Measurements from ENCODE around the gene SH2B3.

Gene SH2B3

DNA sequence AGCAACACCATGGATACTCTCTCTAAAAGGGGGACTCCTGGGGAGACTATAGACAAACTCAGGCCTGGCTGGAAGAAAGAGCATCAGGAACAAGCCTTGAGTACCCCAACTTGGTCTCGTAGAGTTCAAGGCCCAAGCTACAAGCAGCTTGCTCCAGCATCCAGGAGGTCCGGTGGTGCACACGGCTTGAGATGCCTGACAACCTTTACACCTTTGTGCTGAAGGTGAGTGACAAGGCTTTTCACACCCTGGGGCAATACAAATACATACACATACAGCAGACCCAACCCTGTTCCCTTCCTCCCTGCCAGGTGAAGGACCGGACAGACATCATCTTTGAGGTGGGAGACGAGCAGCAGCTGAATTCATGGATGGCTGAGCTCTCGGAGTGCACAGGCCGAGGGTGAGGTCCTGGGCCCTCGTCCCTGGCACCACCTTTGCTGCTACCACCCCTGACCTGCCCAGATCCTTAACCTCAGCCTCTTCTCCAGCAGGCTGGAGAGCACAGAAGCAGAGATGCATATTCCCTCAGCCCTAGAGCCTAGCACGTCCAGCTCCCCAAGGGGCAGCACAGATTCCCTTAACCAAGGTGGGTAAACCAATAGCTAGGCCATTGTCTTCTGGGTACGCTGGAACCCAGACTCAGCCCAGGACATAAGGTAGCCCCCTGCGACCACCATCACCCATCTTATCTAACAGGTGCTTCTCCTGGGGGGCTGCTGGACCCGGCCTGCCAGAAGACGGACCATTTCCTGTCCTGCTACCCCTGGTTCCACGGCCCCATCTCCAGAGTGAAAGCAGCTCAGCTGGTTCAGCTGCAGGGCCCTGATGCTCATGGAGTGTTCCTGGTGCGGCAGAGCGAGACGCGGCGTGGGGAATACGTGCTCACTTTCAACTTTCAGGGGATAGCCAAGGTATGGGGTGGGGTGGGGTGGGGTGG is 41.2 kb downstream of the SH2B3 start:
- peaks cover 34% of the 10 kb centered on the region for H3K36me3 ChIP-seq (ENCODE audit: control insufficient read depth, insufficient read depth, low read length)
- peak overlapping the region; percentile 65 for H3K27ac ChIP-seq (ENCODE audit: low read depth, low read length)
- H3K4me1 ChIP-seq (ENCODE audit: control insufficient read depth, insufficient read depth, low read length) = peaks cover 21% of the 10 kb centered on the region
- no peaks in the 10 kb centered on the region for H3K27me3 ChIP-seq (ENCODE audit: control insufficient read depth, insufficient read depth, low read length)
- no peak overlapping the region for H3K9ac ChIP-seq (ENCODE audit: low read length)
- no peak overlapping the region for H3K4me3 ChIP-seq (ENCODE audit: low read length)

- no peaks in the 10 kb centered on the region for H3K27me3 ChIP-seq (ENCODE audit: control insufficient read depth, insufficient read depth, low read length)
- H3K27ac ChIP-seq (ENCODE audit: low read depth, low read length) = no peak overlapping the region
- H3K36me3 ChIP-seq (ENCODE audit: control insufficient read depth, insufficient read depth, low read length) = peaks cover 34% of the 10 kb centered on the region
- H3K4me1 ChIP-seq (ENCODE audit: control insufficient read depth, insufficient read depth, low read length) = peaks cover 21% of the 10 kb centered on the region
- H3K4me3 ChIP-seq (ENCODE audit: low read length) = no peak overlapping the region
- H3K9ac ChIP-seq (ENCODE audit: low read length) = no peak overlapping the region
Observed at GRCh38 chr12:111447571-111448265, 42.0 kb downstream of the SH2B3 start.

DNA sequence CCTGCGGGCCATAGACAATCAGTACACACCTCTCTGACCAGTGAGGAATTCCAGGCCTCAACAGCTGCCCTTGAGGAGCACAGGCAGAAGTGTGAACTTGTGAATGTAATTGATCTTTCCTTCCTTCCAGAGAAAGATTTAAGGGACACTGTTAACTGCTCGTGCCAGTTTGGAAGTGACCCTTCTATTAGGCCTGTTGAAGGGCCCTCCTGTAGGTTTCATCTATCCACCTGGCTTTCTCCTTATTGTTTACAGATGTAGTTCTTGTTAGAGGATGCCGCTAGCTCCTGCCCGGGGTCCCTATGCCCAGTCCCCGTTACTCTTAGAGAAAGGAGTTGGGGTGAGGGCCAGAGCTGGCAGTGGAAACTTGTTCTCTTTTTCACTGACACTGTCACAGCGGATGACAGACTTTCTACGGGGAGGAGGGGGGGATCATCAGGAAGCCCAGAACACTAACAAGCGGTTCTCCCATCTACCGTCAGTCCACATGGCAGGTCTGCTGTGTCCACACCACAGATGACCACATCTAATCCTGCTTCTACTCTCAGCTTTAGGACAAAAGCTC is 42.6 kb downstream of the SH2B3 start:
- peaks cover 38% of the 10 kb centered on the region for H3K36me3 ChIP-seq (ENCODE audit: control insufficient read depth, insufficient read depth, low read length)

GRCh38 chr12:111448846-111449790 is 43.4 kb downstream of the SH2B3 start:
- peaks cover 44% of the 10 kb centered on the region for H3K36me3 ChIP-seq (ENCODE audit: control insufficient read depth, insufficient read depth, low read length)
- H3K4me1 ChIP-seq (ENCODE audit: control insufficient read depth, insufficient read depth, low read length) = peaks cover 21% of the 10 kb centered on the region
- H3K27me3 ChIP-seq (ENCODE audit: control insufficient read depth, insufficient read depth, low read length) = no peaks in the 10 kb centered on the region
- H3K4me3 ChIP-seq (ENCODE audit: low read length) = no peak overlapping the region
- no peak overlapping the region for H3K27ac ChIP-seq (ENCODE audit: low read depth, low read length)
- H3K9ac ChIP-seq (ENCODE audit: low read length) = no peak overlapping the region

More for the DNA sequence above, 42.6 kb downstream of the SH2B3 start:
- Histone ChIP-seq H3K27me3 (ENCODE audit: control insufficient read depth, insufficient read depth, low read length) (no peaks in the 10 kb centered on the region), H3K27ac (ENCODE audit: low read depth, low read length) (no peak overlapping the region), H3K9ac (ENCODE audit: low read length) (no peak overlapping the region), H3K4me3 (ENCODE audit: low read length) (no peak overlapping the region), H3K4me1 (ENCODE audit: control insufficient read depth, insufficient read depth, low read length) (peaks cover 21% of the 10 kb centered on the region)

GRCh38 chr12:111450676-111451075 is 45.0 kb downstream of the SH2B3 start:
- Histone ChIP-seq H3K4me1 (ENCODE audit: control insufficient read depth, insufficient read depth, low read length) (peaks cover 9% of the 10 kb centered on the region), H3K9ac (ENCODE audit: low read length) (no peak overlapping the region), H3K27me3 (ENCODE audit: control insufficient read depth, insufficient read depth, low read length) (no peaks in the 10 kb centered on the region), H3K27ac (ENCODE audit: low read depth, low read length) (no peak overlapping the region), H3K36me3 (ENCODE audit: control insufficient read depth, insufficient read depth, low read length) (peaks cover 49% of the 10 kb centered on the region), H3K4me3 (ENCODE audit: low read length) (no peak overlapping the region)

DNA sequence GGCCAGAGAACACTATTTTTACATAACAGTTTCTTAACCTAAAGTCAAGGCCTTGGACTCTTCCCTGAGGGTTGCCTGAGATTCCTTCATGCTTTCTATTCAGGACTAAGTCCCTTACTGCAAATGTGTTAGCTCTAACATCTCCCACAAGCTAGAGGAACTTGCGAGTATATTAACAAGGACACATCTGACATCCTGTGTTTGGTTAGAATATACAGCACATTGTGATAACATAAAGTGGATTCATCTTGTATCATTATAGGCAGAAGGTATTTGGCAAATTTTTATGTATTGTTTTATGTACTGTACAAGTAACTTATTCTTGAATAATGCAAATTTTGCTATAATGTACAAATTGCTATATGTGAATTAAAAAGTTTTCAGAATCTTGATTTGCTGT is 45.5 kb downstream of the SH2B3 start:
- H3K36me3 ChIP-seq (ENCODE audit: control insufficient read depth, insufficient read depth, low read length) = peaks cover 51% of the 10 kb centered on the region
- no peaks in the 10 kb centered on the region for H3K27me3 ChIP-seq (ENCODE audit: control insufficient read depth, insufficient read depth, low read length)
- H3K4me3 ChIP-seq (ENCODE audit: low read length) = no peak overlapping the region
- H3K27ac ChIP-seq (ENCODE audit: low read depth, low read length) = no peak overlapping the region
- H3K4me1 ChIP-seq (ENCODE audit: control insufficient read depth, insufficient read depth, low read length) = peaks cover 4% of the 10 kb centered on the region
- no peak overlapping the region for H3K9ac ChIP-seq (ENCODE audit: low read length)

GRCh38 chr12:111451649-111452129 is 46.0 kb downstream of the SH2B3 start:
- no peak overlapping the region for H3K4me3 ChIP-seq (ENCODE audit: low read length)
- no peaks in the 10 kb centered on the region for H3K27me3 ChIP-seq (ENCODE audit: control insufficient read depth, insufficient read depth, low read length)
- H3K4me1 ChIP-seq (ENCODE audit: control insufficient read depth, insufficient read depth, low read length) = no peaks in the 10 kb centered on the region
- no peak overlapping the region for H3K9ac ChIP-seq (ENCODE audit: low read length)
- peaks cover 48% of the 10 kb centered on the region for H3K36me3 ChIP-seq (ENCODE audit: control insufficient read depth, insufficient read depth, low read length)
- H3K27ac ChIP-seq (ENCODE audit: low read depth, low read length) = no peak overlapping the region

- Histone ChIP-seq H3K36me3 (ENCODE audit: control insufficient read depth, insufficient read depth, low read length) (peaks cover 35% of the 10 kb centered on the region), H3K4me3 (ENCODE audit: low read length) (no peak overlapping the region), H3K9ac (ENCODE audit: low read length) (no peak overlapping the region), H3K27ac (ENCODE audit: low read depth, low read length) (no peak overlapping the region), H3K4me1 (ENCODE audit: control insufficient read depth, insufficient read depth, low read length) (no peaks in the 10 kb centered on the region), H3K27me3 (ENCODE audit: control insufficient read depth, insufficient read depth, low read length) (no peaks in the 10 kb centered on the region)
Observed at GRCh38 chr12:111453071-111453989, 47.6 kb downstream of the SH2B3 start.

GRCh38 chr12:111454311-111454710 is 48.6 kb downstream of the SH2B3 start:
- no peak overlapping the region for H3K9ac ChIP-seq (ENCODE audit: low read length)
- H3K36me3 ChIP-seq (ENCODE audit: control insufficient read depth, insufficient read depth, low read length) = peaks cover 33% of the 10 kb centered on the region

GRCh38 chr12:111454716-111455447 is 49.2 kb downstream of the SH2B3 start:
- H3K27ac ChIP-seq (ENCODE audit: low read depth, low read length) = no peak overlapping the region
- H3K9ac ChIP-seq (ENCODE audit: low read length) = no peak overlapping the region
- no peak overlapping the region for H3K4me3 ChIP-seq (ENCODE audit: low read length)
- H3K27me3 ChIP-seq (ENCODE audit: control insufficient read depth, insufficient read depth, low read length) = no peaks in the 10 kb centered on the region
- H3K36me3 ChIP-seq (ENCODE audit: control insufficient read depth, insufficient read depth, low read length) = peaks cover 33% of the 10 kb centered on the region
- H3K4me1 ChIP-seq (ENCODE audit: control insufficient read depth, insufficient read depth, low read length) = no peaks in the 10 kb centered on the region

More at GRCh38 chr12:111454311-111454710, 48.6 kb downstream of the SH2B3 start:
- Histone ChIP-seq H3K4me3 (ENCODE audit: low read length) (no peak overlapping the region), H3K27me3 (ENCODE audit: control insufficient read depth, insufficient read depth, low read length) (no peaks in the 10 kb centered on the region), H3K27ac (ENCODE audit: low read depth, low read length) (no peak overlapping the region), H3K4me1 (ENCODE audit: control insufficient read depth, insufficient read depth, low read length) (no peaks in the 10 kb centered on the region)

Data from rectal smooth muscle tissue (tissue), 1 donor.